Gastroesophageal sphincter (tissue), 3 donors: Measurements from ENCODE around the gene PTCD1.

Source experiments
- EP300 ChIP-seq: sonication (generic); formaldehyde crosslinking; IDR thresholded peaks from one replicate; pipeline ENCODE4 v1.6.1; 2017; ENCODE audit warnings: antibody characterized with exemption, mild to moderate bottlenecking
- POLR2A ChIP-seq, 2 donors: fragments of 450-650 bp; IDR thresholded peaks; one replicate each; pipeline ENCODE4 v1.6.1; 2017; ENCODE audit warnings: antibody characterized with exemption in 2 of 2, mild to moderate bottlenecking in 2 of 2, moderate library complexity in 1 of 2
- POLR2AphosphoS5 ChIP-seq: sonication (generic); formaldehyde crosslinking; IDR thresholded peaks from one replicate; pipeline ENCODE4 v1.6.1; 2017; ENCODE audit warnings: antibody characterized with exemption
- TF ChIP-seq, protein P1 (sequence below), 4 experiments: fragments of 200-600 bp in 2 of 4; fragments of 450-650 bp in 2 of 4; sonication (generic) in 1 of 4; IDR thresholded peaks; one replicate each; pipeline ENCODE4 v1.5.1; 2017 to 2019; ENCODE audit warnings: antibody characterized with exemption in 4 of 4, mild to moderate bottlenecking in 2 of 4, moderate library complexity in 2 of 4

DNA sequence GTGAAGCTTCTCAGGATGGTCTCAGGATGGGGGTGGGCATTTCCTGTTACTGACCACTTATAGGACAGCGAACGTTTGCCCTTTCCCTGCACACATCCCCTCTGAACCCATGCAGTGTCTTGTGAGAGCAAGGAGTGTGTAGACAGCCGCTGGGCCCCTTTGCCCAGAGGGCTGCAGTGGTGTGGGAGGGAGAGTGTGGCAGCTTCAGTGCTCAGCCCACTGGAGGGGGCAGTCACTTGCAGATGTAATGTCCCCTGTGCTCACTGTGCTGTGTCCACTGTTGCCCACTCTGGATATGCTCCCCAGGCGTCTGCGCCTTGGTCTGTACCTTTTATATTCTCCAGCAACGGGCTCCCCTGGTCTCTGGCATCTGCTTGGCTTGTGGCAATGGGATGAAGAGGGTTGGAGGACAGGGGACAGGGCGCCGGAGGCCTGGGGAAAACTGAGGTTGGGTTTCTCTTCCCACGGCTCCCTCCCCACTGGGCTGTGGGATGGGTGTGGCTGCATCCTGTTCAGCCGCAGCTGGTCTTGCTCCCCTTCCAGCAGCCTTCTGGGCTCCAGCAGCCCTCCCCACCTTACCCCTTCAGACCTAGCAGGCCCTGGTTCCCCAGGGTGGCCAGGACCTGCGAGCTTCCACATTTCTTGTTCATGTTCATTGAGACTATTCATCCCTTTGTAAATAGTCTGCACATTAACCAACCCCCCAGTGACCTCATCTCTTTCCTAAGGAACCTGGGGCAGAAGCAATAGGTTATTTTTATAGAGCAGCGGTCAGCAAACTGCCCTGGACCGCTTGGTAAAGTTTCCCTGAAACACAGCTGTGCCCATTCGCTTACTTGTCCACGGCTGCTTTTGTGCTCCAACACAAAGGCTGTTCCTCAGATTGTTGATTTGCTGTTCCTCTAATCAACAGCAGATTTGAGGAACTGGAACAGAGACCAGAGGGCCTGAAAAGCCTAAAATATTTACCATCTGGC, 40.2 kb upstream of the PTCD1 start:
- TF ChIP-seq POLR2A (IDR thresholded peaks at IDR 0.05): no peak
- TF ChIP-seq, protein P1, sequence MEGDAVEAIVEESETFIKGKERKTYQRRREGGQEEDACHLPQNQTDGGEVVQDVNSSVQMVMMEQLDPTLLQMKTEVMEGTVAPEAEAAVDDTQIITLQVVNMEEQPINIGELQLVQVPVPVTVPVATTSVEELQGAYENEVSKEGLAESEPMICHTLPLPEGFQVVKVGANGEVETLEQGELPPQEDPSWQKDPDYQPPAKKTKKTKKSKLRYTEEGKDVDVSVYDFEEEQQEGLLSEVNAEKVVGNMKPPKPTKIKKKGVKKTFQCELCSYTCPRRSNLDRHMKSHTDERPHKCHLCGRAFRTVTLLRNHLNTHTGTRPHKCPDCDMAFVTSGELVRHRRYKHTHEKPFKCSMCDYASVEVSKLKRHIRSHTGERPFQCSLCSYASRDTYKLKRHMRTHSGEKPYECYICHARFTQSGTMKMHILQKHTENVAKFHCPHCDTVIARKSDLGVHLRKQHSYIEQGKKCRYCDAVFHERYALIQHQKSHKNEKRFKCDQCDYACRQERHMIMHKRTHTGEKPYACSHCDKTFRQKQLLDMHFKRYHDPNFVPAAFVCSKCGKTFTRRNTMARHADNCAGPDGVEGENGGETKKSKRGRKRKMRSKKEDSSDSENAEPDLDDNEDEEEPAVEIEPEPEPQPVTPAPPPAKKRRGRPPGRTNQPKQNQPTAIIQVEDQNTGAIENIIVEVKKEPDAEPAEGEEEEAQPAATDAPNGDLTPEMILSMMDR (IDR thresholded peaks at IDR 0.05): no peak
- TF ChIP-seq EP300: no peak
- no peak for TF ChIP-seq POLR2AphosphoS5
